Fibroblast of upper back skin (primary cell): Measurements from ENCODE around the gene FBN1.

ENCODE experiments used
- DNase-seq: peaks from one replicate; pipeline ENCODE4 v3.0.0-alpha.2; 2013

FBN1 gene

DNA sequence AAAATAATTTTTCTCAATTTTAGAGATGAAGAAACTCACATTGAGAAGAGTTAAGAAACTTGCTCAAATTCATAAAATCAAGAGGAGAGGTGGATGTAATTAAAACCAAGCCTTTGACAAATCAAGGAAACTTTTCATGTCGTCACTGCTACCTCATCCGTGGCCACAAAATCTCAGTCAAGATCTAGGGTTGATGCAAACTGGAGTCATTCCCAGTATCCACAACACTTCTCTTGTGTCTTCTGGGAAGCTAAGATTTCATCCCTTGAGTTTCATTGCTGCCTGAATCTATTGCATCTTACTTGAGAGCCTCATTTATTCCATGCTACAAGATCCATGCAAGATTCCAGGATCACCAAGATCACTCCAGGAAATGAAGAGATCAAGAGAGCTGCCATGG, 5.4 kb upstream of the FBN1 start:
- DNase-seq: no peak

DNA sequence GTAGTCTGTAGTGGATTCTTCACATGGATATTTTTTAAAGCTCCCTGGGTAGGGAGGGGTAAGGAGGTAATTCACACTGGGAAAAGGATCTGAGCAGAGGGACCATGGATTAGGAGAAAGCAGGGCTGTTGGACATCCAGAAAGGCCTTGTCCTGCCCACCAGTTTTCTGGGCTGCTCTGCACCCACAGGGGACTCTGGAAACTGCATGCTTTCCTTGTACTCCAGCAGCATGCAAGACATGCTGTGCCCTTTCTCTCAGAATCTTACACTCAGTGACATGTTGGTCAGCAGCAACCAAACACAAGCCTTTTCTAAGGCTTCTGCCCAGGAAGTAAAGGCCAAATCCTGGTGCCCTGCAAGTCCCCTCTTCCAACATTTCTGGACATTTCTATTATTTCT, 2.5 kb upstream of the FBN1 start:
- no peak for DNase-seq

DNA sequence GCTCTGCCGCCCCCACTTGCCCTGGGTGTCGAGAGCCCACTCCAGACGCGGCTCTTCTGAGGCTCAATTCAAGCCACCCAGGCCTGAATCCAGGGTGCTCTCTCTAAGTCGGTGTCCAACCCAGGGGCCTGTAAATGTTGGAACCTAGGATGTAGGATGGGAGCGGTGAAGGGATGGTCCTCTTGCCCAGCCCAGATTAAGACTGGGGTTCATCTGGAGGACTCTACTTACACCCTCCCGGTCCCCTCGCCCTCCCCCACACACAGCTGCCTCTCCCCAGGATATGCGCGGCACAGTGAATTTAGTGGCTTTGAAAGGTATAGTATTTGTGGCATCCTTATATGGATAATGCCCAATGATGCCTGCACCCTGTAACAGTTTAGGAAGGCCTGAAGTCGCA, 822 bp upstream of the FBN1 start:
- DNase-seq: no peak

DNA sequence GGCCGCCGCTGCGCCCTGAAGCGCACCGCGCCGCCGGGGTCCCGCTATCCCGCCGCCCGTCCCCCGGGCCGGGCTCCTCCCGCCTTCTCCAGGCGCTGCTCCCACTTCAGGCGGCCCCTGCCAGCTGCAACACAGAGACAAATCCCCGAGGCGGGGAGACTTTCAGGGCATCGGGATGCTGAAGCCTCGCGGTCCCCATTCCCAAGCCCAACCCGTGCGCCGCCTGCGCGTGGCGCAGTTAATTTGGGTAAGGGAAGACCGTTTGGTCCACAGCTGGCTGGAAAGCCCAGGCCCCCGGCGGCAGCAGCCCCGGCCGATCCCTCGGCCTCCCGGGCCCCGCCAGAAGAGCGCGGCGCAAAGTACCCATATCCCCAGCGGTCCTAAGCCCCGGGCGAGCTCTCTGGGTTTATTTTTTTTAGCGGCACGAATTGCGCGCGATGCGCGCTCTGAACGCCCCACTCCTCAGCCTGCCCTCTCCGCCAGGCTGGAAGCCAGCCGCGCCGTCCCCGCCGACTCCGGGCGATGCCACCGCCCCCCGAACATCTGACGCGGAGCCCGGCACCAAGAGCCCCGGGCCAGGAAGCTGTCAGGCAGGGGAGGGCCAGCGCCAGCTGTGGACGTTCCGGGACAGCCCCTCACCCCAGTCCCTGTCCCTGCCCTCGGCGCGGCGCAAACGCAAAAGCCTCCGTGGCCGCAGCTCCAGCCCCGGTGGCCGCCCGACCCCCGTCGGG, 517 bp downstream of the FBN1 start:
- DNase-seq: peak; percentile 41

DNA sequence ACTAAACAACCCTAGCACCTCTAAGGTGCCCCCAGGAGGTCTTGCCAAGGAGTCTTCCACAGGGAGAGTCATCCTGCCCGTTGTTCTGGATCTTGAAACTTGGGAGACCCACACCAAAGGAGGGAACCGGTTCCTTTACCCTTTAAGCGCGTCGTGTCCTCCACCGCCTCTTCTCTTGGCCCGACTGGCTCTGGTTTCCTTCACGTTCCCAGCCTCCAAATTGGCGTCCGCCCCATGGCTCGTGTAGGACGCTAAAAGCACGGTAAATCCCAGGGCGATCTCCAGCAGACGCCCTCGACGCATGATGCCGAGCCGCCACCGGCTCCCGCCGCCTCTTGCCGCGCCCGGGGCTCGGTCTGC, 1.1 kb downstream of the FBN1 start:
- peak; percentile 25 for DNase-seq

DNA sequence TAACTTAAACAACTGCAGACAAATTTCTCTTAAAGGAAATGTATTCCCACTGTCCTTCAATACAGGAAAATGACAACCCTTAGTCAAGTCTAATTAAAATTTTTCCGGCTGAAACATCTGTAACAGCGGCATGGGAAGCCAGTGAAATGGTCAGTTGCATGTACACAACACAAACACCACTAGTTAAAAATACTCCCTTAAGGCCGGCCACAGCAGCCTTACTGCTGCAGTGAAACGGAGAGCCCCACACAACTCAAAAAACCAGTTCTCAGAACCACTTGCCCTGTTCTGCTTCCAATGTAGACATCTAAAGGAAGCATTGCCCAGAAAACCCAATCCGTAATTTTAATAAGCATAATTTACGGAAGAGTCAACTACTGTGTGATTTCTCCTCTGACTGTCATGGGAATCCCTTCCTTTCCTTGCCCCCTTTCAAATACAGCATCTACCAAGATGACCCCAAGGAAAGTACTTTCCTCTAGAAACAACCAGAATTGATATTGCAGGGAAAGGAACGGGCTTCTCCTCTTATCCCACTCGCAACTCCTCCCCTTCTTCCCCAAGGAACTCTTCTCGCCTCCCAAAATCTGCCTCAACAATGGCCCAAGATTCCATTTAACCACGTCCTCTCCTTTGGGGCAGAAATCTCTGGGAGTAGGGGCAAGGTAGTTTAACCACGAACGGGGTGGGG, 1.6 kb downstream of the FBN1 start:
- no peak for DNase-seq

DNA sequence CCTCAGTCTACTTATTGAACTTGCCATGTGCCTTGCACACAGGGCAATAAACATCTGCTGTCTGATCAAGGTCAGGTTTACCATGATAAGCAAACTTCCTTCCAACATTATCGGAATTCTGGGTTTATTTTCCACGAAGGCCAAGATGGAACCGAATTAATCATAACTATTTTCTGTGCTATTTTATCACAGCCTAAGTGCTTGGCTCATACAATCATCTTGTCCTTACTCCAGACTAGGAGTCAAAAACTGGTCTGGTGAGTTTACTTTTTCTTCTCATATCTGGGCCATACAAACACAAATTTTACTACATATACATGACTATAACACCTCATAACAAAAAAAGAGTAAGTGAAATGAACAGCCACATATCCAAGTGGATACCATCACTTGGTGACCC, 2.3 kb downstream of the FBN1 start:
- no peak for DNase-seq

DNA sequence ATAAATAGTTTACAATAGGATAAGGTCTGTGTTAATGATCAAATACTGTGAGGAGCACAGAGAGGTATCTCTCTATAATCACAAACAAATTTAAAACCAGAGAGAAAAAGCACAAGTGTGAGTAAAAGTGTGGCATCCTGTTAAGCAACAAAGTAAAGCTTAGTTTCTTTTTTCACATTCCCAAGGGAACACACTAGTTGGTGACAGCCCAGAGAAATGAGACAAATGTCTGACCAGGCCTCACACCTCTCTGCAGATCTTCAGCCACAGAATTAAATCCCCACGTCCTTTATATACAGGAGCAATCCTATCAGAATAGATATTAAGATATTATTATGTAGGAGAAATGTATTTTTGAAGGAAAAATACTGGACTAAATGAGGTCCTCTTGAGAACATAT, 2.7 kb downstream of the FBN1 start:
- DNase-seq: no peak

DNA sequence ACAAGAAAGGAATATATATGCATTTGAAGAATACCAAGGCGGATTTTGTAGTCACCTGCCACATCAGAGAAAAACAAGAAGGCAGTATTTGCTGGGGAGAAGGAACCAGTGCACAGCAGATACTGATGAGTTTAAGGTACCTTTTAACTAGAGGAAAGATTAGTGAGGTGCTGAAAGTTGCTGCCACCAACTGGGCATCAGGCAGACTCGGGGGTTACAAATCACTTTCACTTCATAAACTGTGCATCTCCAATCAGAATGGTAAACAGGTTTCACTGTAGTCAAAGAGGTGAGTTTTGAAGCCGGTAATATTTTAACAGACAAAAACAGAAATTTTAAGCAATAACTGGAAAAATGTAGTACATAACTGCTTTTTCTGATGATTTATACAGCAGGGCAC, 4.1 kb downstream of the FBN1 start:
- peak; percentile 42 for DNase-seq

DNA sequence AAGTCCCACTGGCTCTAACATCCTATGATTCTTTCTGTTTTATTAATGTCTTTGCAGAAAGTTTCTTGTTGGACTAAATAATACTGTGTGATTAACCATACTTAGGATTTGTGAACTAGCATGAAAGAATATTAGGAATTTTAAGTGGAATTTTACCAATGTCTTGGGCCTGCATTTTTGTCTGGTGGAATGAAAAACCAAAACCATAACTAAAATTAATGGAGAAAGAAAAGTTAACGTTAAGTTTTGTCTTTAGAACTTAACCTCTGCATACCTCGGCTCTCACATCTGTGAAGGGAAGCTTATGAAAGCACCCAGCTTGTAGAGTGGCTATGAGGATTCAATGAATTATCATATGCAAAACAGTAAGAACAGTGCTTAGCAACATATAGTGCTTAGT, 6.5 kb downstream of the FBN1 start:
- DNase-seq: peak; percentile 68

DNA sequence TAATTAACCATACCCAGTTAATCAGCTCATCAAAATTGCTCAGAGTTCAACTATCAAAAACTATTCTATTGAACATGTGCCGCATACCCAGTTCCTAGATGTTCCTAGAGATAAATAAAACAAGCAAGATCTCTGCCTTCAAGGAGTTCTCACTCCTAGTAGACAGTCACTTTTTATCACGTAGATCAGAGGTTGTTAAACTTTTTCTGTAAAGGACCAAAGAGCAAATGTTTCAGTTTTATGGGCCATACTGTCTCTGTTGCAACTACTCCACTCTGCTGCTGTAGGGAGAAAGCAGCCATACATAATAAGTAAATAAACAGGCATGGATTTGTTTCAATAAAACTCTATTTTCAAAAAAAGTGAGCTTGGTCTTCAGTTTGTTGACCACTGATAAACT, 7.9 kb downstream of the FBN1 start:
- no peak for DNase-seq

DNA sequence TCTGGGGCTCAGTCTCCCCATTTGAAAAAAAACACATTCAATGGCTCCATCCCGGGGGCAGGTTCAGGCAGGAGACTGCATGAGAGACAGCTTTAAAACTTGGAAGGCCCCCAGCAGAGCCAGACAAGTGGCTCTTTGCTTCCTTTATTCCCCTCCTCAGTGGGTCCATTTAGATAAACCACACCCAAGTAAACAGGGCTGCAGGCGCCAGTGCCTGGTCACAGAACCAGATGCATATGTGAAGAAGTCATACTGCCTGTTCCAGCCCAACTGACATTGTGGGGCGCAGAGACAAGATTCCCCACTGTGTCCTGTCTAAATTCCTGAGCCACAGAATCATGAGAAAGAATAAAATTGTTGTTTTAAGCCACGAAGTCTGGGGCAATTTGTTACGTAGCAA, 9.0 kb downstream of the FBN1 start:
- DNase-seq: peak; percentile 50

DNA sequence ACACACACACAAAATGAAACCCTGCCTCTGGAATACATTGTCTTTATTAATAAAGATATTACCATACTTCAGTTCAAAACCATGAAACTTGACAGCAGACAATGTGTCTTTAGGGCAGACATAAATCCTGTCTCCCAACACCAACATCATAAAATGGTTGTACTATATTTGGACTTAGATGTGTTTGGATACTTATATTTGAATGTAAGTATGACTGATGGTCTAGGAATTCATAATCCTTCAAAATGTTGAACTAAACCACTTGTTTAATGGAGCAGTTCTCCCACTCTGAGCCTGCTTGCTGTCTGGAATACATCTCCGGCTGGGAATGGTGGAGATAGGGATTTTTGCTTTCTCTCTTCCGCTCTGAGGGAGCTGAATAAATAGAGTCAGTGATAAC, 10.6 kb downstream of the FBN1 start:
- DNase-seq: peak; percentile 90

DNA sequence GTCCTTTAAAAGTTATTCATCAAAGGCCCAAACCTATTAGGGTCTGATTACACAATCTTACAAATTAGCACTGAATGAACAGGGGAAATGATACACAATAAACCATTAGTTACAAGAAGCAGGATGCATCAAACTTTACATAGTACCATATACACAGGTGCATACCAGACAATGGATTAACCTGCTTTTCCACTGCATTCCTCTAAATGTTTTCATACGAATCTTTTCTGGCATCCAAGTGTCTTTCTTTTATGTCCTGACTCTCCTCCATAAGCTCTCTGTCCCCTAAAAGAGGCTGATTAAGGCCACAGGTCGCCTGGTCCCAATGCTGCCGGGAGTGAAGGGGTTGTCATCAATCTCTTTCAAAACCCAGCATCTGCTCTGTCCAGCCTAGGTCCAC, 11.4 kb downstream of the FBN1 start:
- no peak for DNase-seq

DNA sequence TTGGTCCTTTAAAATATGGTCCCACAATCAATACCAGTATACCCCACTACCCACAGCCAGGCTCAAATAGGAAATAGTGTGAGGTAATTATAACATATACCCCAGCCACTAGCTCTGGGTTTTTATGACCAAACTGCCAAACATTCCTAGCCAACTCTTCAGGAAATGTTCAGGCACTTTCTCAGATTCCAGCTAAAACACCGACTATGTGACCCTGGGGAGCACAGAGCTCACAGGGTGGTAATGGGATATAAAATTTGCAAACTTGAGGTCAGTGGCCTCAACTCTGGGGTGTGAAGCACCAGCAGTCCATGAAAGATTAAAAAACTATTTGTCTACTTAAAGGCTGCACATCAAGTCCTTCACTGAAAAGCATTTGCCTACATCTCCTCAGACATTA, 12.9 kb downstream of the FBN1 start:
- peak; percentile 56 for DNase-seq

DNA sequence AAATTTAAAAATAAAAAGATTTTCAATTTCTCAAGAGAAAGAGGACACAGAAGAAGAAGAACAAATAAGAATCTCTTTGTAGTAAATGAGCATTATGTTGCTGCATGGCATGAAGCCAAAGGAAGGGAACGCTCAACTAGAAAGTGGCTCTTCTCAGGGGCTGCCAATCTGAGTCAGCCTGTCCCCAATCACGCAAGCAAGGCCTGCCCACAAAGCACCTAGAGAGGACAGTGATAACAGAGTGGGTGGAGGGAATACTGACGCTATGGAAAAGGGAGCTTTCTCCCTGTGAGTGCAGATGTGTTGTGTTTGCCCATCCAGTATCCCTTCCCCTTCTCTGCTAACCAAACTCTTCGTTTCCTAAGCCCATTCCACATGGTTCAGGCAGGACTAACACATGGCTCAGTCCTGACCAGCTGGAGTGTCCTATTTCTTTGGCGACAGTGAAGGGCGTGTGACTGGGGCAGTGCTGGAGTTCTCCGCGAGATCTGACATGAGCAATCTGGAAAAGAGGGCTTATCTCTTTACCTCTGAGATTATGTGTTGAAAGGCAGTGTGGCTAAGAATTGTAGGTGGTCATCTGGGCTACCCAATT, 14.2 kb downstream of the FBN1 start:
- DNase-seq: no peak

DNA sequence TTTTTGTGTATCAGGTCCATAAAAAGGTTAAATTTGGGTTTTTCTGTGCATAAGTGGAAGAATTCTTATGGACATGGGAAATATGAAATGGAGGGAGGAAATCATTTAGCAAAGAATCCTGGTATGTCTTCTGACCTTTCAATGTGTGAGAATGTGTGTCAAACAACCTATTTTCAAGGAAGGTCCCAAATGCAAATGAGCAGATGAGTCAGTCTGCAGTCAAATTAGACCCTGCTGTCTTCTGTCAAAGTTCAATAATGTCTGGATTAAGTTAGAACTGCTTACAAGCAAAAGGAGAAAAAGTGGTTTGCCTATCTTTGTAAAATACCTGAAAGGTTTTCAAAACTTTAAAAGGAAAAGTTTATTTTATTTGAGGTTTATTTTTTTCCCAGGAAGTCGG, 15.3 kb downstream of the FBN1 start:
- DNase-seq: no peak

DNA sequence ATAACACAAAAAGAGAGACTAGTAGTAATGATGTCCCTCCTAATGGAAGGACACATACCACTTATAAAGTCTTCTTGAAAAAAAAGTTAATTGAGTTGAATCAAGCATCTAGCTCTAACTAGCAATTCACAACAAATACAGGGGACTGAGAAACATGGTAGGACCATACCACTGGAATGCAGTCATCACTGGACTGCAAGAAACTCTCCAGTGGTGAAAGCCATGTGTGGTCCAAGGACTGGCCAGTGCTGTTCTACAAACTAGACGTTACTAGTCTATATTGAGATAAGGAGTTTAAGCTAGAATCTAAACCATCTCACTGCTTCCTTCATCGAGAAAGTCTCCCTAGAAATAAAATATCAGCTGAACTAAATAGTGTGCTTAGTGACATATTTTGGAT, 16.7 kb downstream of the FBN1 start:
- DNase-seq: peak; percentile 42

DNA sequence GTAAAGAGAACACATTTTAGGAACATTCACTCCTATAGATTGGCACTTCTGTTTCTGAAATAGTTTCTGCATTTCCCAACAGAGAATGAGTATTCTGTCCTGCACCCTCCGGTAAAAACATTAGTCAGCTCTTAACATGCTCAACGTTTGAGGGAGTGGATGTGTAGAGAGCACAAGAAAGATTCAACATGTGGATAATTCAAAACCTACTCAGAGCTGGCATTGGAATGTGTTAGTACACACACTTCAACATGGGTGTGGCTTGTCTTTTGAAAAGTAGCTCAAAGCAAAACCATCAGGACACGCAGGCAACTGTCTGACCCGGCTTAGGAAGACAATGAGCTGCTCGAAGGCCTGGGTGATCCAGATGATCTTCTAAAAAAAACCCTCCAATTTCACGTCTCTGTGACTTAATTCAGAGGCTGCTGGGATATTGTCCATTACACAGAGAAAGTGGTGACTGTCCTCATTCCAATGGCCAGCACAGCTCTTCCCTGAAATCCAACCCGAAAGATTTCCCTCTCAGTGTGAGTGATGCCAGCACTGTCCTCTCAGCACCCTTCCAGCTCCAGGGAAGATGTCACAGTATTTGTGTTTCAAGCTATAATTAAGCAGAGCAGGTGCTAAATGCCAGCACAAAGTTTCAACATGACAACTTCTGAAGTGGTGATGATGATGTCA, 18.1 kb downstream of the FBN1 start:
- DNase-seq: peak; percentile 71

DNA sequence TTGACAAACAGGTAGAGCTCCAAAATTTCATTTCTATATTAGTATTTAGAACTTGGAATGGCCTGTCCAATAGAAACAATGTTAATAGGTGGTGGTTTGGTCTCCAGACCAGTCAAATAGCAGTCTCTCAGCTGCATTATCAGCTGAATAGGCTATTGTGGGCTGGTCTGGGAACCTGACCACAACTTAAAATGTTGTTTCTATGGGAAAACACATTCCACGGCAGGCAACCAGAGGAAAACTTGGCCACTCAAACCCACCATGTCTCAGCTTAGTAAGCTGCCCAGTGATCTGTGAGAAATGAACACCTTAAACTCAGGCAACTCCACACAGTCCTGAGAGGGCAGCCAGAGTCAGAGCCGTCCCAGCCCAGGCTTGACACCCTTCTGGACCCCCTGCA, 20.4 kb downstream of the FBN1 start:
- no peak for DNase-seq

DNA sequence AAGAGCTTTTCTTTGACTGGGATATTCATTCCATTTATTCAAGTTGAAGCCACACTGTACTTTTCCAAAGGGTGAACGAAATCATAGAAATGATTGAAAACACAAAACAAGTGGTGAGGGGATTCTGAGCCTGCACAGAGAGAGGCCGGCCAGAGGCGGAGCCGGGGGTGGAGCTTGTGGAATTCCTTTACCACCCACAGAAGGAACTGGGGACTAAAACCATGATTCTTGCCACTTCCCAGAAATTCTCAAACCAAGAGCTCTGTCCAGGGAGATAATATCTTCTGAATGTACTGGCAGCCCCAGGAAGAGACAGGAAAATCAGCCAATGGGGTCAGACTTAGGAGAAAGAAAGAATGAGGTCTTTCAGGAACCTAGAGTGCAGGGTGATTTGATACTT, 20.8 kb downstream of the FBN1 start:
- DNase-seq: no peak

DNA sequence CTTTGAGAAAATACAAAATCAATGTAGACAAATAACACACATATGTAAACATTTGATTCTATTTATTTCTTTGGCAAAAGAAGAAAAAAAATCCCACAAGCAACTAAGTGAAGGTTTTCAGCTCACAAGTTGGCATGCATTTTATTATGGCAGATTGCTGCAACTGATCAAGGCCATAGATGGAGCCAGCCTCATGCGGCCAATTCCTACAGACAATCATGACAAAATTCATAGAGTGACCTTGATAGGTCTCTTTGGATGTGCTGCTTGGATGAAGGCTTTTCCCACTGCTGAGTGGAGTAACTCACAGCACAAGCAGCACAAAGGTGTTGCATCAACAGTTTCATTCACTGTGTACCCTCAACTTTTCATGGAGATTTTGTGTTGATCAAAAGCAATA, 22.1 kb downstream of the FBN1 start:
- no peak for DNase-seq

DNA sequence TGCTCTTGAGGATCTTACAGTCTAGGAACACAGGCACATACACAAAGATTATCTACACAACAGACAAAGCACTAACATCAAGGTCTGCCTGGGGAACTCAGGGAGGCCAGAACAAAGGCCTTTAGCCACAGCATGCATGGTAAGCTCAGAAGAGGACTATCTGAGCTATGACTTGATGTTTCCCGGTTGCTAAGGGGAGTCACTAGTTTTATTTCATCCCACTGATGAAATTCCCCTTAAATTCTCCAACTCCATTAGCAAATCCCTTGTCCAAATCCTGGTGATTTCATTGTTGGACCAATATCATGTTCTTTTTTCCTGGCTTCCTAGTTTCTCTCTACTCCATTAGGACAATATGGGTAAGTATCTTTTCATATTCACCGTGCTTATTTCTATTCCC, 23.3 kb downstream of the FBN1 start:
- no peak for DNase-seq

DNA sequence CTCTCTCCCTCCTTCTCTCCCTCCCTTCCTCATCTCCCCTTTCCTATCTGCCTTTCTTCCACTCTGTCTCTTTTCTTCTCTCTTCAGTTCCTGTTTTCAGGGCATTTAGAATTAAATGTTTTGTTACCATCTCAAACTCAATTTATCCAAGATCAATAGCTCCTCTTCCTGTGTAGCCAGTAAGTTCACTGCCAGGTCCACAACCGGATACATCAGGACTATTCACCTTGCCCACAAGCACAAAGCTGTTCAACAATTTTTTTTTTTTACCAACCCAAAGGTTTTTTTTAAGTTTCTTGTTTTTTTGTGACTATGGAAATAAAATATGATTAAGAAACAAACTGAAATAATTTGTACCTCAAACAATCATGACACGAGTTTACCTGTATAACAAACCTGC, 26.1 kb downstream of the FBN1 start:
- no peak for DNase-seq
